HUES64 (cell line): ENCODE data around the gene GBF1.

ENCODE experiments used
- H3K27ac ChIP-seq: 2 replicates; pipeline ENCODE4 v1.7.0; 2013; ENCODE audit warnings: low read depth, low read length, inconsistent platforms
- H3K27me3 ChIP-seq: 2 replicates; pipeline ENCODE4 v1.6.1; 2013; ENCODE audit warnings: mild to moderate bottlenecking, low read length; ENCODE audit not compliant: insufficient read depth
- H3K36me3 ChIP-seq: 2 replicates; pipeline ENCODE4 v1.6.1; 2013; ENCODE audit warnings: mild to moderate bottlenecking, low read length; ENCODE audit not compliant: insufficient read depth
- H3K4me1 ChIP-seq: 2 replicates; pipeline ENCODE4 v1.6.1; 2013; ENCODE audit warnings: mild to moderate bottlenecking, low read length, moderate library complexity; ENCODE audit not compliant: insufficient read depth
- H3K4me3 ChIP-seq: 2 replicates; pipeline ENCODE4 v1.5.1; 2013; ENCODE audit warnings: mild to moderate bottlenecking, low read length, moderate library complexity
- H3K9ac ChIP-seq: 2 replicates; pipeline ENCODE4 v1.6.1; 2013; ENCODE audit warnings: mild to moderate bottlenecking, low read depth, low read length
- H3K9me3 ChIP-seq: 2 replicates; pipeline ENCODE4 v1.6.1; 2013; ENCODE audit warnings: low read depth, low read length; ENCODE audit not compliant: insufficient read depth
- WGBS: fragments of 150-250, 120-280 bp; methylation state at CpG from one replicate; pipeline ENCODE4 v1.1.7; 2013; ENCODE audit warnings: missing lambda C conversion rate; 5-methylcytosine and 5-hydroxymethylcytosine counted together

Gene GBF1

DNA sequence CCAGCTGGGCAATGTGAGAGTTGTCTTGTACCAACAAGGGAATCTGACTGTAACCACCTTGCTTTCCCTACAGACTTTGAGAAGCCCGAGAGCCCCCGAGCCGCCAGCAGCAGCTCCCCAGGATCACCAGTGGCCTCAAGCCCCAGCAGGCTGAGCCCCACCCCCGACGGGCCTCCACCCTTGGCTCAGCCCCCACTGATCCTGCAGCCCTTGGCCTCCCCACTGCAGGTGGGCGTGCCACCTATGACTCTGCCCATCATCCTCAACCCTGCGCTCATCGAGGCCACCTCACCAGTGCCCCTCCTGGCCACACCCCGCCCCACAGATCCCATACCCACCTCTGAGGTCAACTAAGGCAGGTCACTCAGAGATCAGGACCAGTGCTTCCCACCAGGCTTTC, 136.7 kb downstream of the GBF1 start:
- WGBS = 92% methylated on average over 9 of the region's 9 CpGs
- Histone ChIP-seq H3K4me1 (no peaks in the 10 kb centered on the region), H3K4me3 (no peak overlapping the region), H3K9me3 (no peaks in the 10 kb centered on the region), H3K27ac (no peak overlapping the region), H3K27me3 (no peaks in the 10 kb centered on the region), H3K36me3 (peaks cover 33% of the 10 kb centered on the region), H3K9ac (no peak overlapping the region)

DNA sequence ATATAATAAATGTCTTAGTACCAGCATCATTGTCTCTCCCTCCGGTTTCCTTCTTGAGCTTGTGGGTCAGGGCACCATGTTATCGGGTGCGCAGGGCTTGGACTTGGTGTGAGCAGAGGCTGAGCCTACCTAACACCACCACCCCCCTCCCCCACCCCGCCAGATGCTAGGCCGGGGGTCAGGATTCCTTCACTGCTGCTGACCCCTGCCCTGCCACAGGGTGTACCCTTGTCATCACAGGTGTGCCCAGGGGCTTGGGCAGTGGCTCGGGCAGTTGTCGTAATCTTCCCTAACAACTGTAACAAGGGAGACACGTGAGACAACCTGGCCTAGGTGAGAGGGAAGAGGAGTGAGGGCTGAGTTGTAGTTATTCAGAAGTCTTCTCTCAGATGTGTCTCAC, 137.5 kb downstream of the GBF1 start:
- Histone ChIP-seq H3K9me3 (no peaks in the 10 kb centered on the region), H3K27ac (no peak overlapping the region), H3K4me3 (no peak overlapping the region), H3K4me1 (no peaks in the 10 kb centered on the region), H3K9ac (no peak overlapping the region), H3K36me3 (peaks cover 31% of the 10 kb centered on the region), H3K27me3 (no peaks in the 10 kb centered on the region)
- WGBS = 95% methylated on average over 8 of the region's 8 CpGs

DNA sequence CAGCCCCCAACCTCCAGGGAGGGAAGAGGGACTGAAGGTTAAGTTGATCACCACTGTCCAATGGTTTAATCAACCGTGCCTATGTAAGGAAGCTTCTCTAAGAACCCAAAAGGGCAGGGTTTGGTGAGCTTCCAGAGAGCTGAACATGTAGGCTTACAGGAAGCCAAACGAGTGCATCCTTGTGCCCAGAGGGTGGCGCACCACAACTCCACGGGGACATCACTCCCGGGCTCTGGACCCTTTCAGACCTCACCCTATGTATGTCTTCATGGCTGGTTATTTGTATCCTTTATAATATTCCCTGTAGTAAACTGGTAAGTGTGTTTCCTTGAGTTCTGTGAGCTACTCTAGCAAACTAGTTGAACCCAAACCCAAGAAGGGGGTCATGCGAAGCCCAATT, 138.7 kb downstream of the GBF1 start:
- no peak overlapping the region for H3K27ac ChIP-seq
- H3K4me1 ChIP-seq = no peaks in the 10 kb centered on the region
- WGBS = 65% methylated on average over 6 of the region's 6 CpGs
- no peaks in the 10 kb centered on the region for H3K9me3 ChIP-seq
- no peak overlapping the region for H3K9ac ChIP-seq
- peaks cover 31% of the 10 kb centered on the region for H3K36me3 ChIP-seq
- H3K4me3 ChIP-seq = no peak overlapping the region
- peaks cover 2% of the 10 kb centered on the region; the same call in 1 of the 2 replicates for H3K27me3 ChIP-seq

GRCh38 chr10:102384606-102385429, 139.5 kb downstream of the GBF1 start:
- H3K36me3 ChIP-seq = peaks cover 23% of the 10 kb centered on the region
- no peak overlapping the region for H3K9ac ChIP-seq
- no peak overlapping the region for H3K4me3 ChIP-seq
- H3K9me3 ChIP-seq = no peaks in the 10 kb centered on the region
- no peak overlapping the region for H3K27ac ChIP-seq
- 93% methylated on average over 4 of the region's 4 CpGs for WGBS
- H3K27me3 ChIP-seq = peaks cover 4% of the 10 kb centered on the region; the same call in 1 of the 2 replicates
- no peaks in the 10 kb centered on the region for H3K4me1 ChIP-seq

GRCh38 chr10:102389894-102390293, 144.6 kb downstream of the GBF1 start:
- WGBS = 87% methylated on average over 3 of the region's 3 CpGs
- Histone ChIP-seq H3K27me3 (peaks cover 41% of the 10 kb centered on the region), H3K9me3 (no peaks in the 10 kb centered on the region), H3K4me1 (peaks cover 7% of the 10 kb centered on the region; the same call in 1 of the 2 replicates), H3K36me3 (no peaks in the 10 kb centered on the region), H3K27ac (no peak overlapping the region), H3K9ac (no peak overlapping the region), H3K4me3 (no peak overlapping the region)

GRCh38 chr10:102392306-102392705, 147.0 kb downstream of the GBF1 start:
- no peak overlapping the region for H3K4me3 ChIP-seq
- no peaks in the 10 kb centered on the region for H3K36me3 ChIP-seq
- 0 out of 2 replicates have a peak overlapping the region, but pooled peaks have one; percentile 18 for H3K9ac ChIP-seq
- H3K9me3 ChIP-seq = no peaks in the 10 kb centered on the region
- WGBS = 75% methylated on average over 5 of the region's 5 CpGs
- peaks cover 14% of the 10 kb centered on the region; the same call in 1 of the 2 replicates for H3K4me1 ChIP-seq
- H3K27ac ChIP-seq = no peak overlapping the region; the same call in 1 of the 2 replicates
- H3K27me3 ChIP-seq = peaks cover 46% of the 10 kb centered on the region

DNA sequence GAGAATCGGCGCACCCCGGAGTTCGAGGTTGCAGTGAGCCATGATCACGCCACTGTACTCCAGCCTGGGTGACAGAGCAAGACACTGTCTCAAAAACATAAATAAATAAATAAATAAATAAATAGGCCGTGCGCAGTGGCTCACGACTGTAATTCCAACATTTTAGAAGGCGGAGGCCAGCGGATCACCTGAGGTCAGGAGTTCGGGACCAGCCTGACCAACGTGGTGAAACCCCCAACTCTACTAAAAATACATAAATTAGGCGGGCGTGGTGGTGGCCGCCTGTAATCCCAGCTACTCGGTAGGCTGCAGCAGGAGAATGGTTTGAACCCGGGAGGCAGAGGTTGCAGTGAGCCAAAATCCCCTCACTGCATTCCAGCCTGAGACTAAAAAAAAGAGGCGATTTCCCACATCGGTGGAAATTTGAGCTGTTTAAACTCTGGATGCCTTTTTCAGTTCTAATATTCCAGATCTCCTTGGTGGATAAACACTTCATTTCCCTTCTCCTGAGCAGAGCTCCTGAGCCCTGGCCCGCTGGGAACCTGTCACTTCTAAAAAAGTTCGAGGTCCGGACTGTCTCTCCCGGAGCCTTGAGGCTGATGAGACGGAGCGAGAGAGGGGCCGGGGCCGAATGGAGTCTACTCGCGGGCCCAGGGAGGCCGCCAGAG, 148.2 kb downstream of the GBF1 start:
- H3K4me1 ChIP-seq = peaks cover 14% of the 10 kb centered on the region; the same call in 1 of the 2 replicates
- H3K27ac ChIP-seq = no peak overlapping the region
- H3K9me3 ChIP-seq = no peaks in the 10 kb centered on the region
- WGBS = 41% methylated on average over 30 of the region's 30 CpGs
- H3K27me3 ChIP-seq = peaks cover 46% of the 10 kb centered on the region
- no peak overlapping the region for H3K9ac ChIP-seq
- H3K36me3 ChIP-seq = 0 out of 2 replicates have a peak, but pooled peaks cover 4% of the 10 kb centered on the region
- peak overlapping the region; percentile 74 for H3K4me3 ChIP-seq

DNA sequence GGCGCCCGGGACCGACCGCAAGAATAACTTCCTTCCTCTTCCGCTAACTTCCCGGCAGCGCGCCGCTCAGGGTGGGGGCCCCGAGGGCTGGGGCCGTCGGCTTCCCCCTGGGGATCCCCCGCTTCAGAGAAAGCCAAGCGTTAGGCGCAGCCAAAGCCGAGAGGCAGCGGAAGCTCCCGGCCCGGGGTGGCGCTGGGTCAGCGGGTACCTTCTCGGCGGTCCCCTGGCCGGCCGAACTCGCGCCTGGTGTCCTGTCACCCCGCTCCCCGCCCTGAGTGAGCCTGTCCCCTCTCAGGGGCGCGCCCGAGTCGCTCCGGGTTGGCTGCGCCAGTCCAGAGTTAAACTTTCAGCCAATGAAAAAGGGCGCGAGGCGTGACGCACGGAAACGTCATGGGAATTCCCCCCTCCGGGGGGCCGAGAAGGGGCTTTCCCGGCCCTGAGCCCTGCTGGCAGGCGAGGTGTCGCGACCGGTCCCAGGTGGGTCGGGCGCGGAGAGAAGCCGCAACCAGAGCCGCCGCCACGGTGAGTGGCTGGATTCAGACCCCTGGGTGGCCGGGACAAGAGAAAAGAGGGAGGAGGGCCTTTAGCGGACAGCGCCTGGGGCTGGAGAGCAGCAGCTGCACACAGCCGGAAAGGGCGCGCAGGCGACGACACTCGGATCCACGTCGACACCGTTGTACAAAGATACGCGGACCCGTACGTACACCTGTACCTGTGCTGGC, 148.9 kb downstream of the GBF1 start:
- Histone ChIP-seq H3K9ac (no peak overlapping the region), H3K4me1 (peaks cover 14% of the 10 kb centered on the region; the same call in 1 of the 2 replicates), H3K36me3 (0 out of 2 replicates have a peak, but pooled peaks cover 4% of the 10 kb centered on the region), H3K4me3 (peak overlapping the region; percentile 74), H3K27ac (peak overlapping the region; percentile 63; the same call in 1 of the 2 replicates), H3K27me3 (peaks cover 43% of the 10 kb centered on the region), H3K9me3 (no peaks in the 10 kb centered on the region)
- under 1% methylated on average over 71 of the region's 71 CpGs for WGBS

DNA sequence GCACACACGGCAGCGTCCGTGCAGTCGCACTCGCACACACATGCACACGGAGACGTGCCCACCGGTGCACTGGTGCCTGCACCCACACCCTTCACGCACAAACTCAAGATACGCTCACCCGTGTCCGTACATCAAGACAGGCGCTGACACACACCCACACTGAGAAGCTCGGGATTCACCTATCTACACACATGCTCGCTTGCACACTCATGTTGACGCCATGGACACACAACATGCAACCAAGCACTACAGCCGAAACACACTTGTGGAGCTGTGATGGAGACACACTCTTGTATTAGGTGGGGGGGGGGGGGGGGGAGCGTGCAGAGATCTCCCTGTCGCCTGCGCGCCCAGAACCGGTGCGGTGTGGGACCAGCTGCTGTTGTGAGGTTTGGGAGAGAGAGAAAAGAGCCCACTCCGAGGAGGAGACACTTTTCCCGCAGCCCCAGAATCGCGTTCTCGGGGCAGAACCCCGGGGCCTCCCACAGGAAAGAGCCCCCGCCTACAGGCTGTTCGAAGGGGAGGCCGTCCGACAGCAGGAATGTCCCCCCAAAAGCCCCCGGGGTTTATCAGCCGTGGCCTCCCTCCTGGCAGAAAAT, 149.6 kb downstream of the GBF1 start:
- no peak overlapping the region; the same call in 1 of the 2 replicates for H3K9ac ChIP-seq
- H3K27ac ChIP-seq = no peak overlapping the region
- peaks cover 43% of the 10 kb centered on the region for H3K27me3 ChIP-seq
- 0 out of 2 replicates have a peak, but pooled peaks cover 4% of the 10 kb centered on the region for H3K36me3 ChIP-seq
- peaks cover 17% of the 10 kb centered on the region; the same call in 1 of the 2 replicates for H3K4me1 ChIP-seq
- H3K4me3 ChIP-seq = peak overlapping the region; percentile 74
- WGBS = 1% methylated on average over 33 of the region's 35 CpGs
- H3K9me3 ChIP-seq = no peaks in the 10 kb centered on the region

GRCh38 chr10:102395400-102396316, 150.3 kb downstream of the GBF1 start, which contains the start of gene NFKB2:
Gene NFKB2, plus strand, starts transcription at chr10:102395705. Its CDS starts 255 bp downstream, at chr10:102395960.
- Histone ChIP-seq H3K27me3 (peaks cover 44% of the 10 kb centered on the region), H3K36me3 (0 out of 2 replicates have a peak, but pooled peaks cover 4% of the 10 kb centered on the region), H3K4me1 (peaks cover 17% of the 10 kb centered on the region; the same call in 1 of the 2 replicates), H3K27ac (no peak within 1 kb of the TSS; the same call in 1 of the 2 replicates), H3K9ac (peak within 1 kb of the TSS; percentile 65), H3K9me3 (no peaks in the 10 kb centered on the region), H3K4me3 (peak within 1 kb of the TSS; percentile 74)
- WGBS = 1% methylated on average over 41 of the region's 42 CpGs
